ENCODE measurements around the gene DNAH2.
"Not testable (repeated sequence)": the region's sequence is repeated elsewhere in the genome, so short reads cannot be mapped to it uniquely, and the experiment has no call there.

The DNAH2 gene

DNA sequence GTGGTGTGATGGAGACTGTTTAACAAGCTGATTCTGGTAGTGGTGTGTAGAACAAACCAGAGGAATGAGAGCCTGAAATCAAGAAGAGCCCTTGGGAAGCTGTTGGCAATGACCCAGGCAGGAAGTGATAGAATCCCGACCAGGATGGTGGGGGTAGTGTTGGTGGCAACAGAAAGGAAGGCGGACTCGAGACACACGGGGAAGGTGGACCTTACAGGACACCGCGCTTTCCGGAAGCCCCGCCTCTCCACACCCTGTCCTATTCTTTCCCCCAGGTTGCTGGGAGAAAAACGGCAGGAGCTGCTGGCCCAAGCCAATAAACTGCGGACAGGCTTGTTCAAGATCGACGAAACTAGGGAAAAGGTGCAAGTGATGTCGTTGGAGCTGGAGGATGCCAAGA is 86.4 kb downstream of the DNAH2 start:
- TF ChIP-seq, protein P1, sequence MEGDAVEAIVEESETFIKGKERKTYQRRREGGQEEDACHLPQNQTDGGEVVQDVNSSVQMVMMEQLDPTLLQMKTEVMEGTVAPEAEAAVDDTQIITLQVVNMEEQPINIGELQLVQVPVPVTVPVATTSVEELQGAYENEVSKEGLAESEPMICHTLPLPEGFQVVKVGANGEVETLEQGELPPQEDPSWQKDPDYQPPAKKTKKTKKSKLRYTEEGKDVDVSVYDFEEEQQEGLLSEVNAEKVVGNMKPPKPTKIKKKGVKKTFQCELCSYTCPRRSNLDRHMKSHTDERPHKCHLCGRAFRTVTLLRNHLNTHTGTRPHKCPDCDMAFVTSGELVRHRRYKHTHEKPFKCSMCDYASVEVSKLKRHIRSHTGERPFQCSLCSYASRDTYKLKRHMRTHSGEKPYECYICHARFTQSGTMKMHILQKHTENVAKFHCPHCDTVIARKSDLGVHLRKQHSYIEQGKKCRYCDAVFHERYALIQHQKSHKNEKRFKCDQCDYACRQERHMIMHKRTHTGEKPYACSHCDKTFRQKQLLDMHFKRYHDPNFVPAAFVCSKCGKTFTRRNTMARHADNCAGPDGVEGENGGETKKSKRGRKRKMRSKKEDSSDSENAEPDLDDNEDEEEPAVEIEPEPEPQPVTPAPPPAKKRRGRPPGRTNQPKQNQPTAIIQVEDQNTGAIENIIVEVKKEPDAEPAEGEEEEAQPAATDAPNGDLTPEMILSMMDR (IDR thresholded peaks at IDR 0.05; ENCODE audit: insufficient read depth, low read depth, low read length, missing control alignments): no peak

DNA sequence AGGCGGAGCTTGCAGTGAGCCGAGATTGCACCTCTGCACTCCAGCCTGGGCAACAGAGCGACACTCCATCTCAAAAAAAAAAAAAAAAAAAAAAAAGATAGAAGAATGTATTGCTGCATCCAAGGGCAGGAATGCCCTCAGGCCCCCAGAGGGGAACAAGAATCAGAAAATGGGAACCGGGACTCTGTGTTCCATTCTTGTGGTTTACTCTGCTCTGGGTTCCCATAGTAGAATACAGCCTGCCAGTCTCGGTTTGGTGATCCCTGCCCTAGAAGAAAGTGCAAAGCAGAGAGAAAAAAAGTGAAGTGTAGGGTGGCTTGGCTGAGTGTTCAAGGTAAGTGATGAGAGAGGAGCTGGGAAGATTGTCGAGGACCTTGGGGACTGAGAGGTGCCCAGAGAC is 89.0 kb downstream of the DNAH2 start:
- H3K4me3 ChIP-seq (ENCODE audit: low read length): no peak overlapping the region
- TF ChIP-seq, protein P1 (IDR thresholded peaks at IDR 0.05; ENCODE audit: insufficient read depth, low read depth, low read length, missing control alignments): no peak
- DNase-seq (ENCODE audit: low read depth): no peak

More for the DNA sequence above, 86.4 kb downstream of the DNAH2 start:
- DNase-seq (ENCODE audit: low read depth): peak; percentile 49
- H3K4me3 ChIP-seq (ENCODE audit: low read length): no peak overlapping the region

DNA sequence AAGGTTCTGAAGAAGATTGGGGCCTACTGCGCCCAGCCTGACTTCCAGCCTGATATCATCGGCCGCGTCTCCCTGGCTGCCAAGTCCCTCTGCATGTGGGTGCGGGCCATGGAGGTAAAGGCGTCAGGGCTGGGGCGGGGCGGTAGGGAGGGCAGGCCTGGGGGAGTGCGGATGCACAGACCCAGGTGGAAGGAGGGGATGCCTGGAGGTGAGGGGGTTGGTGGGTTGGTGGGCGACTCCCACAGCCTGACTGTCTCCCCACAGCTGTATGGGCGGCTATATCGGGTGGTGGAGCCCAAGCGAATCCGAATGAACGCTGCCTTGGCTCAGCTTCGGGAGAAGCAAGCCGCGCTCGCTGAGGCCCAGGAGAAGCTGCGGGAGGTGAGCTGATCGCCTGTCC is 89.7 kb downstream of the DNAH2 start:
- no peak for DNase-seq (ENCODE audit: low read depth)
- no peak overlapping the region for H3K4me3 ChIP-seq (ENCODE audit: low read length)
- TF ChIP-seq, protein P1 (IDR thresholded peaks at IDR 0.05; ENCODE audit: insufficient read depth, low read depth, low read length, missing control alignments): no peak

DNA sequence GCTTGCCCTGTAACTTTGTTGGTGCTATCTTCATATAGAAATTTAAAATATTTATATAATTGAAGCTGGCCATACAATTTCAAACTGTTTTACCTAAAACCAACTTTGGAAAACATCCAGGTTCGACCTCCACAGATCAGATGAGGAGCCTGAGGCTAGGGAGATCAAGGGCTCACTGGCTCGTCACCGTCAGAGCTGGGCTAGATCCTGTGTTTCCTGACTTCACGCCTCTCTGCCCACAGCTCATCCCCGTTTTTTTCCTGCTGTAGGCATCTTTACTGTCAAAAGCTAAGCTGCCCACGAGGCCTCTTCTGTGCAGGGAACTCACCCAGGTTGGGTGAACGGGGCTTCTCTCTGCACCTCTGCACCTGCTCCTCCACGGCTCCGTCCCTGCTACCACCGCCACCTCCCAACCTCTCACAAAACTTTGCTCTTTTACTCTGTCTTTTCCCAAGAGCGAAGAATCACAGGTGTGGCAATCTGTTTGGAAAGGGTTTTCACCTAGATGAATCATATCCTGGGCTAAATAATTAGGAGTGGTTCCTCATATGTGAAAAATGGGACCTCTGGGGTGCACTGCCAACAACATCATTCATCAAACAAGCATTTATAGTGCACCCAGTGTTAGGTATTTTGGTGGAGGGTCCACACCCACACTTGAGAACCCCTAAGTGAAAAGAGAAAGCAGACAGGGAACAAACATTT is 91.7 kb downstream of the DNAH2 start:
- H3K4me3 ChIP-seq (ENCODE audit: low read length): no peak overlapping the region
- TF ChIP-seq, protein P1 (IDR thresholded peaks at IDR 0.05; ENCODE audit: insufficient read depth, low read depth, low read length, missing control alignments): no peak
- DNase-seq (ENCODE audit: low read depth): peak; percentile 81

DNA sequence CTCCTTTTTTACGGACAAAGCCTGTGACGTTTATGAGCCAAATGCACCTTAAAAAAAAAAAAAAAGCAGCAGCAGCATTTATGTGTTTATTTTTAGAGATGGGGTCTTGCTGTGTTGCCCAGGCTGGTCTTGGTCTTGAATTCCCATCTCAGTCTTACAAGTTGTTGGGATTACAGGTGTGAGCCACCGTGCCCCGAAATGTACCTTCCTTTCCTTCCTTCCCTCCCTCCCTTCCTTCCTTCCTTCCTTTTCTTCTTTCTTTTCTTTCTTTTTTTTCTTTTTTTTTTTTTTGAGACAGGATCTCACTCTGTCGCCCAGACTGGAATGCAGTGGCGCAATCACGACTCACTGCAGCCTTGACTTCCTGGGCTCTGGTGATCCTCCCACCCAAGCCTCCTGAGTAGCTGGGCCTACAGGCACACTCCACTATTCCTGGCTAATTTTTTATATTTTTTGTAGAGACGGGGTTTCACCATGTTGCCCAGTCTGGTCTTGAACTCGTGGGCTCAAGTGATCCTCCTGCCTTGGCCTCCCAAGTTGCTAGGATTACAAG is 92.3 kb downstream of the DNAH2 start:
- DNase-seq (ENCODE audit: low read depth): peak; percentile 52
- H3K4me3 ChIP-seq (ENCODE audit: low read length): not testable (repeated sequence)

DNA sequence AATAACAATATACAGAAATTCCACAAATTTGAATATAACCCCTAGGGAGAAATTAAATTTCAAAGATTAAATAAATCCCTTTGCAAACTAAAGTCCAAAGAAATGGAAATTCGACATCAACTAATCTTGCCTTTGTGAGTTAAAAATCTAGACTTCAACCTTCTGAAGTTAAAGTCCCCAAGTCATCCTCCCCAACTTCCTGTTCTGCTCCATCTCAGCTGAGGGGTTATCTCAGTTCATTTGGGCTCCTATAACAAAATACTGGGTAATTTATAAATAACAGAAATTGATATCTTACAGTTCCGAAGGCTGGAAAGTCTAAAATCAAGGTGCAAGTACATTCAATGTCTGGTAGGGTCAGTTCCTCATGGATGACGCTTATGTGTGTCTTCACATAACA is 93.7 kb downstream of the DNAH2 start:
- DNase-seq (ENCODE audit: low read depth): no peak
- TF ChIP-seq, protein P1 (IDR thresholded peaks at IDR 0.05; ENCODE audit: insufficient read depth, low read depth, low read length, missing control alignments): no peak
- H3K4me3 ChIP-seq (ENCODE audit: low read length): no peak overlapping the region

DNA sequence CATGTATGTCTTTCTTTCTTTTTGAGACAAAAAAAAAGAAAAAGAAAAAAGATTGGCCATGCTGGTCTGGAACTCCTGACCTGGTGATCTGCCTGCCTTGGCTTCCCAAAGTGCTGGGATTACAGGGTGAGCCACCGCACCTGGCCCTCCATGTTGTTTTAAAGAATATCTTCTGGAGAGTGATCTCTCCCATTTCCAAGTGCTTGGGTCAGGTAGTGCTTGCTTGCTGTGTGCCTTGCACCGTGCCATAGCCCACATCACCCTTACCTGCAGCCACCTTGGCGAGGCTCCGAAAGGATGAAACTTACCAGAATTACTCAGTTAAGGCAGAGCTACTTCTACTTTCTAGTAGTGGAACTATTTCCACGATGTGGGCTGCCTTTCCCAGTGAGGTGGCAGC is 97.4 kb downstream of the DNAH2 start:
- DNase-seq (ENCODE audit: low read depth): no peak
- TF ChIP-seq, protein P1 (IDR thresholded peaks at IDR 0.05; ENCODE audit: insufficient read depth, low read depth, low read length, missing control alignments): no peak
- no peak overlapping the region for H3K4me3 ChIP-seq (ENCODE audit: low read length)

Data from epithelial cell of esophagus (primary cell).